Activated T-cell treated with anti-CD3 and anti-CD28 coated beads for 1 hour (primary cell): ENCODE results near the gene POLR1E.

Experiments
- DNase-seq: peaks from one replicate; pipeline ENCODE4 v3.0.0-alpha.2; 2020; ENCODE audit warnings: low read depth

The POLR1E gene

GRCh38 chr9:37534901-37535300 is 49.2 kb downstream of the POLR1E start:
- DNase-seq = no peak

- DNase-seq = no peak
Measured at GRCh38 chr9:37538099-37538498, 52.4 kb downstream of the POLR1E start.

GRCh38 chr9:37539634-37540033 is 53.9 kb downstream of the POLR1E start:
- DNase-seq = no peak

GRCh38 chr9:37540634-37541033 is 54.9 kb downstream of the POLR1E start:
- no peak for DNase-seq

GRCh38 chr9:37541465-37541864 is 55.7 kb downstream of the POLR1E start:
- no peak for DNase-seq

GRCh38 chr9:37542488-37542887 is 56.7 kb downstream of the POLR1E start:
- no peak for DNase-seq

GRCh38 chr9:37542895-37543294 is 57.1 kb downstream of the POLR1E start:
- no peak for DNase-seq

- no peak for DNase-seq
Measured at GRCh38 chr9:37543468-37543867, 57.7 kb downstream of the POLR1E start.

- no peak for DNase-seq
Measured at GRCh38 chr9:37547328-37547878, 61.7 kb downstream of the POLR1E start.

- no peak for DNase-seq
Measured at GRCh38 chr9:37549527-37549926, 63.8 kb downstream of the POLR1E start.

GRCh38 chr9:37550781-37551180 is 65.0 kb downstream of the POLR1E start:
- no peak for DNase-seq

GRCh38 chr9:37551468-37551867 is 65.7 kb downstream of the POLR1E start:
- no peak for DNase-seq

- no peak for DNase-seq
Measured at GRCh38 chr9:37551888-37552287, 66.1 kb downstream of the POLR1E start.
